PC-3 (cell line): ENCODE data around the gene CHRDL2.

ENCODE experiments used
- EZH2phosphoT487 ChIP-seq: fragments of 300-600 bp; sonication (generic); IDR thresholded peaks from 2 replicates; pipeline ENCODE4 v1.6.1; 2018; ENCODE audit warnings: mild to moderate bottlenecking, antibody characterized with exemption, low read length, borderline replicate concordance
- TF ChIP-seq, protein P1 (sequence below): fragments of 300-600 bp; sonication (generic); conservative IDR thresholded peaks from 2 replicates; pipeline ENCODE4 v1.5.1; 2017; ENCODE audit warnings: antibody characterized with exemption, low read depth, mild to moderate bottlenecking, low read length

DNA sequence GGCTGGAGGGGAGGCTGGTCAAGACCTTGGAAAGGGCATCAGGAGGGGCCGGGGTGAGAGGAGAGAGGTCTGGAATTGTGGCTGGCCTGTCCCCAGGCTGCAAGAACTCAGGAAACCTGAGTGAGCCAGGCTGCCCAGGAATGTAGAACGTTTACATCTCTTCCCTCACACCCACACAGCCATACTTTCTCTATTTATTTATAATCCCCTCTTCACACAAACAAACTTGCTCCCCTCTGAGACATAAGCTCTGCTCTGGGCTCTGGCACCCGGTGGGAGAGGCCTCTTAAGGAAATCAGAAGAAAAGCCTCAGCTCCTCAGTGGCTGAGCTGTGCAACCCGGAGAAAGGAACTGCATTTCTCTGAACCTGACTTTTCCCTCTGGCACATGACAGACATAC is 5.5 kb downstream of the CHRDL2 start:
- TF ChIP-seq, protein P1, sequence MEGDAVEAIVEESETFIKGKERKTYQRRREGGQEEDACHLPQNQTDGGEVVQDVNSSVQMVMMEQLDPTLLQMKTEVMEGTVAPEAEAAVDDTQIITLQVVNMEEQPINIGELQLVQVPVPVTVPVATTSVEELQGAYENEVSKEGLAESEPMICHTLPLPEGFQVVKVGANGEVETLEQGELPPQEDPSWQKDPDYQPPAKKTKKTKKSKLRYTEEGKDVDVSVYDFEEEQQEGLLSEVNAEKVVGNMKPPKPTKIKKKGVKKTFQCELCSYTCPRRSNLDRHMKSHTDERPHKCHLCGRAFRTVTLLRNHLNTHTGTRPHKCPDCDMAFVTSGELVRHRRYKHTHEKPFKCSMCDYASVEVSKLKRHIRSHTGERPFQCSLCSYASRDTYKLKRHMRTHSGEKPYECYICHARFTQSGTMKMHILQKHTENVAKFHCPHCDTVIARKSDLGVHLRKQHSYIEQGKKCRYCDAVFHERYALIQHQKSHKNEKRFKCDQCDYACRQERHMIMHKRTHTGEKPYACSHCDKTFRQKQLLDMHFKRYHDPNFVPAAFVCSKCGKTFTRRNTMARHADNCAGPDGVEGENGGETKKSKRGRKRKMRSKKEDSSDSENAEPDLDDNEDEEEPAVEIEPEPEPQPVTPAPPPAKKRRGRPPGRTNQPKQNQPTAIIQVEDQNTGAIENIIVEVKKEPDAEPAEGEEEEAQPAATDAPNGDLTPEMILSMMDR: no peak
- no peak for TF ChIP-seq EZH2phosphoT487
